Ovary (tissue), 3 donors: Measurements from ENCODE around the gene PAAF1.

Experiments used
- CTCF ChIP-seq, 3 donors: fragments of 450-650 bp in 2 of 3; fragments of 200-600 bp in 1 of 3; IDR thresholded peaks; one replicate each; pipeline versions ENCODE4 v1.5.1 to v1.8.0; 2016 to 2022; ENCODE audit warnings: antibody characterized with exemption in 3 of 3, mild to moderate bottlenecking in 1 of 3
- EP300 ChIP-seq: sonication (generic); formaldehyde crosslinking; IDR thresholded peaks from one replicate; pipeline ENCODE4 v1.6.1; 2017; ENCODE audit warnings: antibody characterized with exemption
- POLR2A ChIP-seq: fragments of 450-650 bp; IDR thresholded peaks from one replicate; pipeline ENCODE4 v1.6.1; 2017; ENCODE audit warnings: antibody characterized with exemption, mild to moderate bottlenecking, moderate library complexity
- donor health status: DM: no; HTN: no; CAD: no.

- TF ChIP-seq CTCF (IDR thresholded peaks at IDR 0.05) (no peak), EP300 (no peak), POLR2A (no peak)
These were observed 96.0 kb downstream of the PAAF1 start for GRCh38 chr11:73972620-73973449.
